ENCODE results near the gene GCLM. TPM values are rescaled to one million over a fixed set of nuclear protein-coding genes. Genes with fewer than 3 reads are reported as not detected.

The GCLM gene
- total and polyA plus RNA-seq, 12 donors: 3.9 to 81.3 (median 30.0) TPM

- no peaks in the 10 kb centered on the region for H3K9me3 ChIP-seq (replicated peaks in 1 of 3)
- WGBS, 4 donors: 69 to 96% (median 83%) methylated on average over 1 of the region's 1 CpG
- H3K27ac ChIP-seq: peak overlapping the region in 2 of 5 donors; percentile 24 to 35
- no peaks in the 10 kb centered on the region for H3K27me3 ChIP-seq
- peaks cover 4 to 48% of the 10 kb centered on the region in 2 donors for H3K4me1 ChIP-seq (replicated peaks in 1 of 2)
- H3K4me3 ChIP-seq: no peak overlapping the region
- H3K36me3 ChIP-seq (replicated peaks in 1 of 2): peaks cover 0 to 15% of the 10 kb centered on the region in 2 donors
- TF ChIP-seq POLR2A (IDR thresholded peaks at IDR 0.05): no peak
- TF ChIP-seq CTCF (IDR thresholded peaks at IDR 0.05): no peak
- intact Hi-C loops (cut with DNase I): no loop called here
- DNase-seq: no peak
These were observed 4.2 kb downstream of the GCLM start for GRCh38 chr1:93905051-93905450.

GRCh38 chr1:93904228-93904627 is 5.0 kb downstream of the GCLM start:
- no peak overlapping the region for H3K4me3 ChIP-seq
- H3K36me3 ChIP-seq (replicated peaks in 1 of 2): peaks cover 0 to 21% of the 10 kb centered on the region in 2 donors
- no peaks in the 10 kb centered on the region for H3K9me3 ChIP-seq (replicated peaks in 1 of 3)
- intact Hi-C loops (cut with DNase I): no loop called here
- DNase-seq: no peak
- 49 to 58% (median 52%) methylated on average over 2 of the region's 2 CpGs for WGBS, 4 donors
- no peaks in the 10 kb centered on the region for H3K27me3 ChIP-seq
- H3K27ac ChIP-seq: no peak overlapping the region
- TF ChIP-seq CTCF (IDR thresholded peaks at IDR 0.05) (no peak), POLR2A (IDR thresholded peaks at IDR 0.05) (no peak)
- H3K4me1 ChIP-seq (replicated peaks in 1 of 2): peaks cover 4 to 48% of the 10 kb centered on the region in 2 donors

- WGBS, 4 donors: 95 to 98% (median 96%) methylated on average over 3 of the region's 3 CpGs
- intact Hi-C loops (cut with DNase I): no loop called here
- TF ChIP-seq CTCF (IDR thresholded peaks at IDR 0.05) (no peak), POLR2A (IDR thresholded peaks at IDR 0.05) (no peak)
These were observed 8.3 kb downstream of the GCLM start for GRCh38 chr1:93900723-93901504.

GRCh38 chr1:93899543-93900207 is 9.6 kb downstream of the GCLM start:
- Histone ChIP-seq H3K4me1 (replicated peaks in 1 of 2) (peaks cover 0 to 13% of the 10 kb centered on the region in 2 donors), H3K27ac (no peak overlapping the region), H3K4me3 (no peak overlapping the region), H3K27me3 (no peaks in the 10 kb centered on the region), H3K9me3 (replicated peaks in 1 of 3) (no peaks in the 10 kb centered on the region), H3K36me3 (replicated peaks in 1 of 2) (peaks cover 0 to 46% of the 10 kb centered on the region in 2 donors)
- no peak for DNase-seq
- intact Hi-C loops (cut with DNase I): no loop called here
- 85 to 90% (median 87%) methylated on average over 3 of the region's 3 CpGs for WGBS, 4 donors
- TF ChIP-seq POLR2A (IDR thresholded peaks at IDR 0.05): no peak
- no peak for TF ChIP-seq CTCF (IDR thresholded peaks at IDR 0.05)

More at GRCh38 chr1:93900723-93901504, 8.3 kb downstream of the GCLM start:
- no peaks in the 10 kb centered on the region for H3K27me3 ChIP-seq
- H3K36me3 ChIP-seq (replicated peaks in 1 of 2): peaks cover 0 to 35% of the 10 kb centered on the region in 2 donors
- H3K4me1 ChIP-seq (replicated peaks in 1 of 2): peaks cover under 1 to 25% of the 10 kb centered on the region in 2 donors
- H3K9me3 ChIP-seq (replicated peaks in 1 of 3): no peaks in the 10 kb centered on the region
- no peak for DNase-seq
- no peak overlapping the region for H3K4me3 ChIP-seq
- no peak overlapping the region for H3K27ac ChIP-seq

Data from adrenal gland (tissue), 12 donors.